Left ventricle myocardium superior (tissue), 1 donor: ENCODE measurements around the gene ADCY1. TPM values are rescaled to one million over a fixed set of nuclear protein-coding genes. Genes with fewer than 3 reads are reported as not detected.

Experiments used
- ATAC-seq: fragments of 200-7000 bp; cut with Tn5 transposase; one replicate; pipeline ENCODE4 v1.9.1; 2020; ENCODE audit warnings: mild to moderate bottlenecking, moderate library complexity
- DNase-seq: peaks from one replicate; pipeline ENCODE4 v3.0.0-alpha.2; 2020
- intact Hi-C: fragments of 100-400 bp; cut with micrococcal nuclease; formaldehyde crosslinking; loops from one replicate; pipeline ENCODE4 v1.11.0; 2022
- total RNA-seq: library from RNA; stranded (reverse); fragmentation: NEBNext Ultra II Directional; extraction: Animal tissue kit (Norgen Biotek cat#: 25700); gene quantifications from one replicate; pipeline ENCODE4 v1.2.1, GENCODE V29; 2021
- donor health status: DM: no; HTN: yes; CAD: no; lungs with severe emphysema.

Gene ADCY1
- total RNA-seq, 1 donor from 2014 or later: 8.9 TPM

- intact Hi-C loops: no loop called here
These were observed 1.5 kb downstream of the ADCY1 start for GRCh38 chr7:45575501-45576248.

GRCh38 chr7:45576249-45576929, 2.2 kb downstream of the ADCY1 start:
- ATAC-seq: peak; percentile 57
- peak; percentile 58 for DNase-seq
- intact Hi-C loops: no loop called here

More at GRCh38 chr7:45575501-45576248, 1.5 kb downstream of the ADCY1 start:
- peak; percentile 33 for ATAC-seq
- no peak for DNase-seq

GRCh38 chr7:45578022-45578421, 3.9 kb downstream of the ADCY1 start:
- DNase-seq (no peak), ATAC-seq (no peak)
- intact Hi-C loops: no loop called here

DNA sequence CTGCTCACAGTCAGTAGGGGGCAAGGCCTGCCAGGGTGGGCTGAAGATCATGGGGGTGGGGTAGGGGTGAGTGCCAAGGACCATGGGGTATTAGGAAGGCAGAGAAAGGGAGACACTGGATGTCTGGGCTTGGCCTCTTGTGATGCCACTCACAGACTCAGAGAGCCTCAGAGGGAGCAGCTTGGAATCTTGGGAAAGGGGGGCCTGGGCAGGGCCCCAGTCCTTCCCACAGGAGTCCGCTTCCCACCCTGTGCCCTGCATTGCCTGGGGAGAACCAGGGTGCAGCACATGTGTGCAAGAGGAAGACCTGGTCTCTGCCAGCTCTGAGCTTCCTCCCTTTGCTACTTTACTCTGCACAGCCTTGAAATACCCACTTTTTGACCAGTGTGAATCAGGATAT, 4.3 kb downstream of the ADCY1 start:
- no peak for DNase-seq
- ATAC-seq: no peak
- intact Hi-C loops: no loop called here

DNA sequence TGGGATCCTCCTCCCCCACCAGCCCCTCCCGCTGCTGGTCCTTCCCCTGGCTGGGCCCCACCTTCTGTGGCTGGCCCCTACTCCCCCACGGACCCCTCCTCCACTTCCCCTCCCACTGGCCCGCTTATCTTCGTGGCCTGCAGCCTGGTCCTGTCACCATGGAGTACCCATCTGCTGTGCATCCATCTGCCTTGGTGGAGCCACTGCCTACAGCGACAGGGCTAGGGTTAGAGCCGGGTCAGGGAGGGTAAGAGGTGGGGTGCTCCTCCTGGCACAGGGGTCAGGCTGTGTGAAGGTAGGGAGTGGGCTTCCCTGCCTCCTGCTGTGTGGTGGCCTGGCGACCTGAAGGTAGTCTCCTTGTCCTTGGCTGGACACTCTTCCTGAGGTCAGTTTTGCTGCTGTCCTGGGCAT, 5.2 kb downstream of the ADCY1 start:
- intact Hi-C loops: no loop called here
- ATAC-seq (no peak), DNase-seq (no peak)

- ATAC-seq (peak; percentile 22), DNase-seq (peak; percentile 54)
- intact Hi-C loops: no loop called here
These were observed 6.1 kb downstream of the ADCY1 start for GRCh38 chr7:45580053-45580872.

DNA sequence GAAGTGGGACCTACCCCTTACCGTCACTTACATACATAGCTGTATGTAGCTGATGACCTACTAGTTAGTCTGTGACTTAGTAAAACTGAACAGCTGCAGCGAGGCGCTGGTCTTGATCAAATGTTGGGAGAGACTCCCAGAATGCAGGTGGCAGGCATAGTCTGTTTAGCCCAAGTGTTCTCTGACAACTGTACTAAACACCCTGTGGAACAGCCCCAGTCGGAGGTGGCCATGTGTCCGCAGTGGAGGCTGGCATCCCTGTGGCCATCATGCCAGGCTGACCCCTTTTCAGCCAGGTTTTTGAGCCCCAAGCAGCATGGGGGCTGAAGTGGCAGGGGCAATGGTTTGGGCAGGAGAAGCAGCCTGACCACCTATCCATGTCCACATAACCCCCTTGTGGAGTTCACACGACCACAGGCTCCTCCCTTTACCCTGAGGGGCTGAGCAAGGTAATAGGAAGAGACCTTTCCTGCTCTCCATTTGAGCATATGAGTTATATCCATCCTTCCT, 7.2 kb downstream of the ADCY1 start:
- intact Hi-C loops: no loop called here
- ATAC-seq (no peak), DNase-seq (no peak)

- DNase-seq (no peak), ATAC-seq (no peak)
- intact Hi-C loops: no loop called here
These were observed 8.1 kb downstream of the ADCY1 start for GRCh38 chr7:45582136-45582749.

DNA sequence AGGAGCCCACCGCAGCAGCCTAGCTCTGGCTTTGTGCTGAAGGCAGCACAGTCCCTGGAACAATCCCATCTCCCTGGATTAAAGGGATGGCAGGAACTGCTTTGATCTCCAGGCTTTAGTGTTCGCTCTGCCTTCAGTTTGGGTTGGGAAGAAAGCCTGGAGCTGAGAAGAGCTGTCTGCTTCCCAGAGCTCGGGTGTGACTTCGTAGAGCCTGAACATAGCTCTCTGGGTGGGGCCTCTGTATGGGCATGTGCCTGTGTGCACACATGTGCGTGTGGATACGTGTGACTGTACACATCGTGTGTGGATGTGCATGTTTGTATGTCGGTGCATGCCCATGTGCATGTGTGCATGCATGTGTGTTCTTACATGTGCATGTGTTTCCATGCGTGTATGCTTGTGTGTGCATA, 8.7 kb downstream of the ADCY1 start:
- no peak for ATAC-seq
- no peak for DNase-seq
- intact Hi-C loops: no loop called here

DNA sequence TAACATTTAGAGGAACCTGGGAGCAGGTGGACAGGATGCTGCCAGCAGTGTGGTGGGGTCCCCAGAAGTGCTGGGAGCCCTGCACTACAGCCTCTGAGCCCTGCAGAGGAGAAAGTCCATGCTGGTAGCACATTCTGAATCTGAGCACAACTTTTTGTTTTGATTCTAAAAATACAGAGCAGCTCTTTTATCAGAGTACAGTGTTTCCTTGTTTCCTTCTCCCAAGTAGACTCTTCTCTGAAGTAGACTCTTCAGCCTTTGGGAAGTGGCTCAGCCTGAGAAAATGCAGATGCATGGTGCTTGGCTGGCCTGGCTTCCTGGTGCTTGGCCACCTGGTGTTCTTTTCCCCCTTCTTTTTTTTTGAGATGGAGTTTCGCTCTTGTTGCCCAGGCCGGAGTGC, 9.1 kb downstream of the ADCY1 start:
- intact Hi-C loops: no loop called here
- DNase-seq (no peak), ATAC-seq (no peak)

DNA sequence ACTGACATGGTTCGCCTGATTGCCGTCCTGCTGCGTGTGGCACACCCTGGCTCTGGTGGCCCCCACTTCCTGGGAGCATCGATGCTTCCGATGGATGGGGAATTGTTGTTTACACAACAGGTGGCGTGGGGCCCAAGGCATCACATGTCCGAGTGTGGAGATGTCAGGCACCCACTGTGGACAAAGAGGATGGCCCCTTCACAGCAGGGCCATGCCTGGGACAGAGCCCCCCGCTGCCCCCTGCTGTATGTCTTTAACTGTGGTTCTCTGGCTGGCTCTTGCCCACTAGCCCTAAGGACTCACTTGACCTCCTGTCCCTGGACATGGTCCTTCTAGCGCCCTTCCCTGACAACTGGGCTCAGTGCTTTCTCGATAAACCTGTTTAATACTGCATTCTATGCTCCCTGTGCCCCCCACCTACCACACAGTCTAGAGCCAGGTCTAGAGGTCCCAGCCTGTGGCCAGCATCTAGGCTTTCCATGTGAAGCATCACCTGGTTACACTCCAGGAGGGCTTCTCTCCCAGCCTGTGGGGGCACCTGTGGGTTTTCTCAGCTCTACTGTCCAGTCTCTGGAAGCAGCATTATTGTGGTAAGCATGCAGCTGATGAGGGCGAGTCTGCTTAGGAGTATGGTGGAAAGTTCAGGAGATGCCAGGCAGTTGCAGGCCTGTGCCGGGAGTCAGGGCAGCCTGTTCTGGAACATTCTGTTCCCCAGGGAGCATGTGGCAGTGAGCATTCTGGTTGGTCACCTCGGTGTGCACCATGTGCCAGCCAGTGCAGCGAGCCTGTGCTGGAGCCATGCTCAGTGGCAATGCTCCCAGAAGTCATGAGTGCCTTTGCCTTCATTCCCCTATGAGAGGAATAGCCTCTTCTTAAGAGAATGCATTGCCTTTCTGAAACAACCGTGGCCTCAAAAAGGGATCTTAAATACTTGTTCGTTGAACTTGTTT, 10.4 kb downstream of the ADCY1 start:
- DNase-seq: no peak
- no peak for ATAC-seq

GRCh38 chr7:45585628-45586027, 11.5 kb downstream of the ADCY1 start:
- intact Hi-C loops: no loop called here
- DNase-seq: no peak

More for the DNA sequence above, 10.4 kb downstream of the ADCY1 start:
- intact Hi-C loops: no loop called here

GRCh38 chr7:45586542-45587520, 12.7 kb downstream of the ADCY1 start:
- no peak for DNase-seq
- intact Hi-C loops: no loop called here
- ATAC-seq: no peak

More at GRCh38 chr7:45585628-45586027, 11.5 kb downstream of the ADCY1 start:
- ATAC-seq: no peak

DNA sequence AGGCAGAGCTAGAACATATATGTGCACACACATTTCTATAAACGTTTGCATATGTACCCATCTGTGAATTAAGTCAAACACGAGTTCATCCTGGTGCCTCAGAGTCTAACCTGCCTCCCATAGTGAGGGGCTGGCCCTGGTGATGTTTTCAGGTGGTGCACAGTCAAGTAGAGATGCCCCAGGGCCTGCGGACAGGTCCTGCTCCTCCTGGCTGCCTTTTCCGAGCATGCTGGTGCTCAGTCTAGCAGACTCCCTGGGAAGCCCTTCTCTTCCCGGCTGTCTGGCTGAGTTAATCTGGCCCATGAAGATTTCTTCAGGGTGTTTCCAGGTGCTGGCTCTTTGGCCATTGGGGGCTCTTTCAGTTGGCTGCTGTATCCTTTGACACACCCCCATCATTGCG, 14.3 kb downstream of the ADCY1 start:
- intact Hi-C loops: no loop called here
- ATAC-seq (no peak), DNase-seq (no peak)

DNA sequence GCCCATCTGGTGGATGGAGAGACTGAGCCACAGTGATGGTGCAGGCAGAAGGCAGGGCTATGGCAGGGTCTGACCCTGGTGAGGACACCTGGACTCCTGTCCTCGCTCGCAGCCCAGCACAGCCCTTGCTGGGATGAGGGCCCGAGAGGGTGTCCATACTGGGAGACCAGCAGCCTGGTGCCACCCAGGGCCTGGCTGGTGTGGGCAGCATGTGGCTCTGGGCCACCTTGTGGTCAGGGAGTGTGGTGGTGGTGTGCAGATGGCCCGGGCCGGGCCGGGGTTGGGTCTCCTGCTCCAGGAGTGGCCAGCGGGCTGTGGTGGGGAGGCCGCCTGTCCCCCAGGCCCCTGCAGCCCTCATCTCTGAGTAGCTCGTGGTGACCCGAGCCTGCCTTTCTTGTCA, 14.9 kb downstream of the ADCY1 start:
- ATAC-seq (no peak), DNase-seq (no peak)
- intact Hi-C loops: no loop called here

DNA sequence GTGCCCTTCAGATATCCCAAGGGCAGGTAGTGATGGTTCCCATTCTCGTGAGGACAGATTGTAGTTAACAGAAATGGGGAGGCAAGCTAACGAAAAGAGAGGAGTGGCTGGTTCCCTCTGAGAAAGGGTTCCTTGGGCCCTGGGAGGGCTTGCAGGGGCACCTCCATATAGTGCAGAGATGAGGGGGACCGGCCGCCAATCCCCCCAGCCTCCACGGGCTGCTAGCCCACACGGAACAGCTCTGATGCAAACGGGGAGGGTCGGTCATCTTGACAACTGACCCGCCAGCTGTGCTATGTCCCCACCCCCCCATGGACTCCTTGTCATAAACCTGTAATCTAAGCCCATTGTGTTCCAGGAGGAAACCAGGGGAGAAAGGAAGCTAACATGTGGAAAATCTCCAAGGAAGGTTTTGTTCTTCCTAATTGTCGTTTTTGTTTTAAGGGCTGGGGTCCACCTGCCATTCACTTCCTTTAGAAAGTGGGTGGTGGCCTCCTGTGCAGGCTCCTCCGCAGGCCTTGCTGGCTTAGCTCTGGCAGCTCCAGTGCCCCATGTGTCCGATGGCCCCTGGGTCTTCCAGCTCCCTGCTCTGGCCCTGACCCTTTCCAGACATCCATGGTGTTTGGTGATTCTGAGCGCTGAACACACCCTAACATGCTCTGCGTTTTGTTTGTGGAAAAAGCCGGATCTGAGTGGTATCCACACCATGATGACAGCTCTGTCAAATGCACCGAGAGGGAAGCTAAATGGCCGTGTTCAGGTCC, 15.9 kb downstream of the ADCY1 start:
- DNase-seq (no peak), ATAC-seq (no peak)
- intact Hi-C loops: no loop called here
